Measurements from ENCODE around the gene NAPG.
A peak's percentile ranks its signal among the peaks of the same experiment; 100 is the strongest.

NAPG gene

GRCh38 chr18:10560452-10561045 is 34.7 kb downstream of the NAPG start:
- no peaks in the 10 kb centered on the region for H3K4me1 ChIP-seq (ENCODE audit: insufficient read depth, low read length, poor library complexity, severe bottlenecking)
- H3F3A ChIP-seq (ENCODE audit: low read depth): no peaks in the 10 kb centered on the region
- H3K9me3 ChIP-seq (ENCODE audit: insufficient read depth, low read depth, low read length): no peaks in the 10 kb centered on the region
- no peak overlapping the region for H3K4me2 ChIP-seq (ENCODE audit: low read depth, low read length, poor library complexity, severe bottlenecking)
- H3K9ac ChIP-seq (ENCODE audit: low read depth, low read length, poor library complexity, severe bottlenecking): no peak overlapping the region
- H3K4me3 ChIP-seq (ENCODE audit: low read length, poor library complexity, severe bottlenecking): no peak overlapping the region
- no peaks in the 10 kb centered on the region for H3K27me3 ChIP-seq (ENCODE audit: insufficient read depth, low read length, poor library complexity, severe bottlenecking)
- peaks cover 14% of the 10 kb centered on the region; the same call in 1 of the 2 replicates for H3K36me3 ChIP-seq (ENCODE audit: insufficient read depth, low read length)
- H4K20me1 ChIP-seq (ENCODE audit: insufficient read depth, low read length, poor library complexity, severe bottlenecking): no peaks in the 10 kb centered on the region
- H3K9me2 ChIP-seq (replicated peaks; ENCODE audit: low read depth, low read length): no peaks in the 10 kb centered on the region
- no peaks in the 10 kb centered on the region for H3K79me2 ChIP-seq (ENCODE audit: insufficient read depth, low read length)
- no peak overlapping the region for H2AFZ ChIP-seq (ENCODE audit: low read length)
- TF ChIP-seq CTCF (conservative IDR thresholded peaks at IDR 0.05; ENCODE audit: low read length) (peak; percentile 78), EZH2phosphoT487 (IDR thresholded peaks at IDR 0.05; ENCODE audit: borderline replicate concordance) (no peak)

GRCh38 chr18:10562773-10563160 is 36.9 kb downstream of the NAPG start:
- H4K20me1 ChIP-seq (ENCODE audit: insufficient read depth, low read length, poor library complexity, severe bottlenecking): no peaks in the 10 kb centered on the region
- no peaks in the 10 kb centered on the region for H3K36me3 ChIP-seq (ENCODE audit: insufficient read depth, low read length)
- no peaks in the 10 kb centered on the region for H3K79me2 ChIP-seq (ENCODE audit: insufficient read depth, low read length)
- no peaks in the 10 kb centered on the region for H3K9me2 ChIP-seq (replicated peaks; ENCODE audit: low read depth, low read length)
- no peak overlapping the region for H3K4me3 ChIP-seq (ENCODE audit: low read length, poor library complexity, severe bottlenecking)
- no peaks in the 10 kb centered on the region for H3F3A ChIP-seq (ENCODE audit: low read depth)
- no peaks in the 10 kb centered on the region for H3K9me3 ChIP-seq (ENCODE audit: insufficient read depth, low read depth, low read length)
- no peak overlapping the region for H3K9ac ChIP-seq (ENCODE audit: low read depth, low read length, poor library complexity, severe bottlenecking)
- no peak overlapping the region for H2AFZ ChIP-seq (ENCODE audit: low read length)
- no peak for TF ChIP-seq EZH2phosphoT487 (IDR thresholded peaks at IDR 0.05; ENCODE audit: borderline replicate concordance)
- TF ChIP-seq CTCF (conservative IDR thresholded peaks at IDR 0.05; ENCODE audit: low read length): no peak
- H3K27me3 ChIP-seq (ENCODE audit: insufficient read depth, low read length, poor library complexity, severe bottlenecking): no peaks in the 10 kb centered on the region
- H3K4me1 ChIP-seq (ENCODE audit: insufficient read depth, low read length, poor library complexity, severe bottlenecking): no peaks in the 10 kb centered on the region
- no peak overlapping the region for H3K4me2 ChIP-seq (ENCODE audit: low read depth, low read length, poor library complexity, severe bottlenecking)

GRCh38 chr18:10563886-10564285 is 38.1 kb downstream of the NAPG start:
- no peak for TF ChIP-seq CTCF (conservative IDR thresholded peaks at IDR 0.05; ENCODE audit: low read length)
- no peak for TF ChIP-seq EZH2phosphoT487 (IDR thresholded peaks at IDR 0.05; ENCODE audit: borderline replicate concordance)
- Histone ChIP-seq H4K20me1 (ENCODE audit: insufficient read depth, low read length, poor library complexity, severe bottlenecking) (no peaks in the 10 kb centered on the region), H3K9me3 (ENCODE audit: insufficient read depth, low read depth, low read length) (no peaks in the 10 kb centered on the region), H2AFZ (ENCODE audit: low read length) (no peak overlapping the region), H3K4me3 (ENCODE audit: low read length, poor library complexity, severe bottlenecking) (no peak overlapping the region), H3K9ac (ENCODE audit: low read depth, low read length, poor library complexity, severe bottlenecking) (no peak overlapping the region), H3K36me3 (ENCODE audit: insufficient read depth, low read length) (no peaks in the 10 kb centered on the region), H3K4me1 (ENCODE audit: insufficient read depth, low read length, poor library complexity, severe bottlenecking) (no peaks in the 10 kb centered on the region), H3F3A (ENCODE audit: low read depth) (no peaks in the 10 kb centered on the region), H3K79me2 (ENCODE audit: insufficient read depth, low read length) (no peaks in the 10 kb centered on the region), H3K27me3 (ENCODE audit: insufficient read depth, low read length, poor library complexity, severe bottlenecking) (no peaks in the 10 kb centered on the region), H3K4me2 (ENCODE audit: low read depth, low read length, poor library complexity, severe bottlenecking) (no peak overlapping the region), H3K9me2 (replicated peaks; ENCODE audit: low read depth, low read length) (no peaks in the 10 kb centered on the region)
